A673 (cell line): ENCODE results near the gene SSH2. TPM values are rescaled to one million over a fixed set of nuclear protein-coding genes. Genes with fewer than 3 reads are reported as not detected.

ENCODE experiments used
- BruUV-seq: library from RNA; stranded (reverse); fragments of 400-500 nt; replicated peaks from 2 replicates; lab custom pipeline; 2021; lab: Mats Ljungman, UMichigan
- CTCF ChIA-PET: fragments of 300-600 bp; sonication (Branson Sonifier 250); formaldehyde crosslinking; loops from one replicate; lab custom pipeline; 2022; ENCODE audit warnings: antibody characterized with exemption; lab: Charles Lee
- POLR2A ChIA-PET: fragments of 300-600 bp; sonication (Branson Sonifier 250); formaldehyde crosslinking; loops from one replicate; lab custom pipeline; 2022; ENCODE audit warnings: antibody characterized with exemption; ENCODE audit not compliant: low non-redundant PET; lab: Charles Lee
- DNase-seq: peaks from one replicate; pipeline ENCODE4 v3.0.0-alpha.2; 2015; ENCODE audit warnings: low spot score
- H3K27ac ChIP-seq: fragments of 200-600 bp; sonication (generic); 2 replicates; pipeline ENCODE4 v1.5.1; 2016; ENCODE audit warnings: mixed run types, low read depth, mild to moderate bottlenecking, mixed read lengths, antibody characterized with exemption, low read length; ENCODE audit not compliant: poor library complexity, severe bottlenecking
- H3K27me3 ChIP-seq: fragments of 200-600 bp; sonication (generic); replicated peaks from 2 replicates; pipeline ENCODE4 v1.6.1; 2017; ENCODE audit warnings: mixed run types, low read depth, mild to moderate bottlenecking, mixed read lengths, antibody characterized with exemption, low read length; ENCODE audit not compliant: insufficient read depth, poor library complexity
- H3K36me3 ChIP-seq: fragments of 200-600 bp; sonication (generic); 2 replicates; pipeline ENCODE4 v1.6.1; 2016; ENCODE audit warnings: mixed run types, mild to moderate bottlenecking, mixed read lengths, antibody characterized with exemption, low read length; ENCODE audit not compliant: insufficient read depth, poor library complexity, severe bottlenecking
- H3K4me1 ChIP-seq: fragments of 200-600 bp; sonication (generic); 2 replicates; pipeline ENCODE4 v1.6.1; 2017; ENCODE audit warnings: mixed run types, mild to moderate bottlenecking, mixed read lengths, antibody characterized with exemption, low read length; ENCODE audit not compliant: insufficient read depth, poor library complexity, severe bottlenecking
- H3K4me3 ChIP-seq: fragments of 200-600 bp; sonication (generic); 2 replicates; pipeline ENCODE4 v1.5.1; 2016; ENCODE audit warnings: low read depth, mixed run types, mild to moderate bottlenecking, mixed read lengths, low read length; ENCODE audit not compliant: poor library complexity, severe bottlenecking
- H3K9me3 ChIP-seq: fragments of 200-600 bp; sonication (generic); 2 replicates; pipeline ENCODE4 v1.6.1; 2016; ENCODE audit warnings: mixed run types, low read depth, mild to moderate bottlenecking, mixed read lengths, antibody characterized with exemption, low read length; ENCODE audit not compliant: poor library complexity, severe bottlenecking
- CTCF ChIP-seq: fragments of 300-800, 200-600 bp; sonication (generic); conservative IDR thresholded peaks from 2 replicates; pipeline ENCODE4 v1.5.1; 2017; ENCODE audit warnings: low read depth, mild to moderate bottlenecking, antibody characterized with exemption, low read length, moderate library complexity, mixed read lengths
- EZH2 ChIP-seq: fragments of 200-600 bp; sonication (generic); IDR thresholded peaks from 2 replicates; pipeline ENCODE4 v1.6.1; 2017; ENCODE audit warnings: borderline replicate concordance, low read depth, mild to moderate bottlenecking, mixed read lengths, antibody characterized with exemption, low read length; ENCODE audit not compliant: poor library complexity, severe bottlenecking
- intact Hi-C: fragments of 100-400 bp; cut with micrococcal nuclease; formaldehyde crosslinking; loops from one replicate; pipeline ENCODE4 v1.10.0; 2022; ENCODE audit not compliant: unreplicated experiment
- total RNA-seq: library from RNA; stranded (reverse); gene quantifications from 2 replicates; pipeline ENCODE4 v1.2.3, GENCODE V29; 2021

The SSH2 gene
- total RNA-seq, 1 experiment from 2014 or later: 75.5 TPM

DNA sequence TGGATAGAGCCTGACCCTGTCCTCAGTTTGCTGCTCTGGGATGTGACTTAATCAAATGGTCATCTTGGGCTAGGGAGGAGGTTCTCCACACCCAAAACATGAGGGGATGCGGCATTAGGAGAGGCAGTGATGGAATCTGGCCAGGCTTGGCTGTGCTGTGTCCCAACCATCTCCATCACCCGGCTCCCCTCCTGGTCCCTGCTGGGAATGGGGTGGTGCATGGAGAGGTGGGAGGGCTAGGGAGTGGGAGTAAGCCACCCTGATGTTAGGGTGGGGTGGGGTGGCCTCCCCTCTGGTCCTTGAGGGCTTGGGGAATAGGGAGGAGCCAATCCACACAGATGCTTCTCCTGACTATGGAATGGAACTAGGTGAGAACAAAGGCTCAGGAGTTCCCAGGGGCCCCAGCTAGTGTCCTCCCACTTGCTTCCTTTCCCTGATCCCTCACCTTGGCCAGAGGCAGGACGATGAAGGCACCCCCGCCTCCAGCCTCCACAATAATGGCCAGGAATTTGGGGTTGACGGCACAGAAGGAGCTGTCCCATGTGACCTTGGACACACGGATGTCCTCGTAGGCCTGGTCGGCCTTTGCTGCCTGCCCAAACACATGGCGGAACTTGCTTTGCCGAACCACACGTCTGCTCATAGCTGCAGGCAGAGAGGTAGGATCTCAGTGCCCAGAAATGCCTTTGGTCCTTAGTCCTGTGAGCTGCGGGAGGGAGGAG, 309.1 kb downstream of the SSH2 start:
- CTCF ChIA-PET: interaction anchor here (1.0 kb wide), 1 partner anchor 29 kb away, joined by 4 read pairs; no protein-coding TSS in a partner anchor
- H3K4me3 ChIP-seq: peak overlapping the region; percentile 76
- no peak overlapping the region for H3K27ac ChIP-seq
- TF ChIP-seq EZH2: no peak
- TF ChIP-seq CTCF: no peak
- DNase-seq: no peak
- POLR2A ChIA-PET: no interaction called here
- BruUV-seq: no TSS peak
- H3K27me3 ChIP-seq: no peaks in the 10 kb centered on the region
- intact Hi-C loops: loop anchor here (10.0 kb wide), 1 partner anchor 56 kb away; the partner anchor contains the start of genes ABHD15 and TP53I13
- H3K4me1 ChIP-seq: peaks cover 43% of the 10 kb centered on the region
- no peaks in the 10 kb centered on the region for H3K36me3 ChIP-seq
- H3K9me3 ChIP-seq: no peaks in the 10 kb centered on the region

DNA sequence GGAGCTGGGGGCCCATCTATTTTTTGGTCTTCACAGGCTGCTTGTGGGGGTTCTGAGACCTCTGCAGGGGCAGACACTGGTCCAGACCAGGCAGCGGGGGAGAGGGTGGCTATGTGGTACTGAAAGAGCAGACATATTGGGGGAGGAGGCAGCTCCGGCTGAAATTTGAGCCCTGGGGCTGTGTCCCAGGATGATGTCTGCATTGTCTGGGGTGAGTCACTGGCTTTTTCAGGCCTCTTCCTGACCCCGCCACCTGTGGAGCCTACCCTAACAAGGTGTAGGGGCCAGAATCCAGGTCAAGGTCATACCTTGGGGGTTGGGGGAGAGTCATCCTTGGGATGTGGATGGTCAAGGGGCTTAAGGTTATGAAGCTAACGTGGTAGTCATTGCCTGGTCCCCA, 309.8 kb downstream of the SSH2 start:
- CTCF ChIA-PET: interaction anchor here (1.5 kb wide), 1 partner anchor 473 kb away, joined by 6 read pairs; no protein-coding TSS in a partner anchor
- intact Hi-C loops: loop anchor here (10.0 kb wide), 1 partner anchor 55 kb away; the partner anchor contains the start of genes ABHD15 and TP53I13
- H3K36me3 ChIP-seq: no peaks in the 10 kb centered on the region
- H3K9me3 ChIP-seq: no peaks in the 10 kb centered on the region
- H3K27me3 ChIP-seq: no peaks in the 10 kb centered on the region
- no peak overlapping the region for H3K4me3 ChIP-seq
- H3K27ac ChIP-seq: no peak overlapping the region
- no TSS peak for BruUV-seq
- POLR2A ChIA-PET: no interaction called here
- peaks cover 50% of the 10 kb centered on the region for H3K4me1 ChIP-seq
- DNase-seq: no peak
- TF ChIP-seq EZH2 (no peak), CTCF (no peak)

- CTCF ChIA-PET: interaction anchor here (0.6 to 1.5 kb wide), 4 partner anchors 20 to 474 kb away, joined by 3 to 10 read pairs (median 5); no protein-coding TSS in a partner anchor
- Histone ChIP-seq H3K4me1 (peaks cover 56% of the 10 kb centered on the region), H3K27ac (no peak overlapping the region), H3K36me3 (no peaks in the 10 kb centered on the region), H3K4me3 (no peak overlapping the region), H3K9me3 (no peaks in the 10 kb centered on the region), H3K27me3 (no peaks in the 10 kb centered on the region)
- POLR2A ChIA-PET: no interaction called here
- intact Hi-C loops: loop anchor here (5.0 kb wide), 3 partner anchors 313 to 473 kb away; partner anchors contain the start of gene SSH2
- BruUV-seq: no TSS peak
- TF ChIP-seq CTCF (peak; percentile 67), EZH2 (no peak)
- DNase-seq: peak; percentile 71
These were observed 310.8 kb downstream of the SSH2 start for GRCh38 chr17:29619251-29619650.
